Activated CD4-positive, alpha-beta T cell treated with anti-CD3 and anti-CD28 coated beads for 1 hour (primary cell): ENCODE data around the gene IPO9.
"Not testable (repeated sequence)": the region's sequence is repeated elsewhere in the genome, so short reads cannot be mapped to it uniquely, and the experiment has no call there.

Source experiments
- DNase-seq: peaks from one replicate; pipeline ENCODE4 v3.0.0-alpha.2; 2020

IPO9 gene

DNA sequence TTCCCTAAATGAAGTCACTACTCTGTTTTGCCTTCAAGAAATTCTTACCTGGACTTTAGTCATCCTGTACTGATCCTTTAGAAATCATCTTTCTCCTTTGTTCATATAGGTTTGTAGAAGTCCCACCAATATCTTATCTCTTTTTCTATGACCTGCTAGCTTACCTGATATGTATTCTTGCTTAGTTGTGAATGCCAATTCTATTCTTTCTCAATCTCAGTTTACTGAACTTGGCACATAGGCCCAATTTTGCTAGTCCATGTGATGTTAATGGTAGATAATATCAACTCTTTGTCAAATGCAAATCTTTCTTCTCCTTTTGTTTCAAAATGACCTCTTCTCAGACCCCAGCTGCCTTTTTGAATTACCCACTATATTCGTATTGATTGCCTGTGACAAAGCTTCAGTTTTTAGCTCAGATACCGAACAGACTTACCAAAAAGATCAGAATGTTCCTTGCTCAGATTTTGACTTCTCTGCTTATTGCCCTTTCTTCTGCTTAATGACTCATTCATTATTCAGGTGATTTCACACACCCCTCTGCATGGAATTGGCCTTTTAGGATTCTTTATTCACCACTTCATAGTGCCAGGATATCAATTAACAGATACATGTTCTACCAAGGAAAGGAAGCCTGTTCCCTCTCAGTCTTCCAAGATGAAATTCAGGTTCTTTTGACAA is 20.6 kb downstream of the IPO9 start:
- DNase-seq: no peak

- no peak for DNase-seq
These were observed 21.1 kb downstream of the IPO9 start for GRCh38 chr1:201850053-201850397.

DNA sequence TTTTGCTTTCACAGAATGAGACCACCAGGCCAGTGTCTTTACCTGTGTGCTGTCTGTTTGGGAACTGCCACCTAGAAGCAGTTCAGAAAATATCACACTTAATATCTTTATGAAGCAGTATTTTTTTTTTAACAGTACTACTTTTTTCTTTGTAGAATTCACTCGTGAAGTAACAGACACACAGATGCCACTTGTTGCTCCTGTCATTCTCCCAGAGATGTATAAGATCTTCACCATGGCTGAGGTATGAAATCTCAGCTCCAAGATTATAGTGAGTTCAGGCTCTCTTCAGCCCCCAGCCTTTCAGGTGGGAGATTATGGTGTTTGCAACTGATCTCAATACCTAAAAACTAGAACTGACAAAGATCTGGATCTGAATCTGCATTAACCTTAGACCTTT is 23.0 kb downstream of the IPO9 start:
- DNase-seq: no peak

- not testable (repeated sequence) for DNase-seq
These were observed 27.8 kb downstream of the IPO9 start for GRCh38 chr1:201856722-201857121.

- no peak for DNase-seq
These were observed 30.5 kb downstream of the IPO9 start for GRCh38 chr1:201859424-201859823.

GRCh38 chr1:201861448-201861847 is 32.5 kb downstream of the IPO9 start:
- DNase-seq: no peak

DNA sequence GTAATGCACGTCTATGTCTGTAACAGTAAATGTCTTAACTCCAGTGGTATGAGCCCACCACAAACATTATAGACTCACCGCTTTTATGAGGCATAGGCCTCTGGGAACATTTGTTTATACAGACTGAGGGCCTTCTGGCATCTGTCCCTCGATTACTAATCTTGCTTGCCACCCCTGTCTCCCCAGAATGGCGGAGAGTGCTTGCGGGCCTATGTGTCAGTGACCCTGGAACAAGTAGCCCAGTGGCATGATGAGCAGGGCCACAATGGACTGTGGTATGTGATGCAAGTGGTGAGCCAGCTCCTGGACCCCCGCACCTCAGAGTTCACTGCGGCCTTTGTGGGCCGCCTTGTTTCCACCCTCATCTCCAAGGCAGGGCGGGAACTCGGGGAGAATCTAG is 41.4 kb downstream of the IPO9 start:
- no peak for DNase-seq

GRCh38 chr1:201874672-201875071 is 45.7 kb downstream of the IPO9 start:
- DNase-seq: no peak

- no peak for DNase-seq
These were observed 47.3 kb downstream of the IPO9 start for GRCh38 chr1:201876148-201876818.

DNA sequence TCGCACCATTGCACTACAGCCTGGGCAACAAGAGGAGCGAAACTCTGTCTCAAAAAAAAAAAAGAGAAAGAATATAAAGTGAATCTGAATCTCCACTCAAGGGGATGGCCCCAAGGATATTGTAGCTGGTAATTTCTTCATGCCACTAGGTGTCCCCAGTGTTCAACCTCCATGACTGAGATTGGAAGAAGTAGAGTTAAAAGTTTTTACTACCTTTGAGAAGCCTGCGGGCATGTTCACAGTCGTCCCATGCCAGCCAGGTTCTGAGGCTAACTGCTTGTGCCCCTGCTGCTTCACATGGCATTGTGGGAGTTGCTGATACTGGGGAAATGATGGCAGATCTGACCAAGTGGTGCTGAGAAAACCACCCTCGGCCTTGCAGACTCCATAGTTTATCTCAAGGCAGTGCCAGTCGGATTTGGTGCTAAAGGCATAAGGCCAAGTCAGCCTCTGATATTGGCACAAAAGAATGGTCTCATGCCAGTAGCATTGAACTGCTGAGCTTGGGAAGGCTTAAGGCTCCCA is 49.0 kb downstream of the IPO9 start:
- DNase-seq: no peak

GRCh38 chr1:201880928-201881571 is 52.1 kb downstream of the IPO9 start:
- no peak for DNase-seq

DNA sequence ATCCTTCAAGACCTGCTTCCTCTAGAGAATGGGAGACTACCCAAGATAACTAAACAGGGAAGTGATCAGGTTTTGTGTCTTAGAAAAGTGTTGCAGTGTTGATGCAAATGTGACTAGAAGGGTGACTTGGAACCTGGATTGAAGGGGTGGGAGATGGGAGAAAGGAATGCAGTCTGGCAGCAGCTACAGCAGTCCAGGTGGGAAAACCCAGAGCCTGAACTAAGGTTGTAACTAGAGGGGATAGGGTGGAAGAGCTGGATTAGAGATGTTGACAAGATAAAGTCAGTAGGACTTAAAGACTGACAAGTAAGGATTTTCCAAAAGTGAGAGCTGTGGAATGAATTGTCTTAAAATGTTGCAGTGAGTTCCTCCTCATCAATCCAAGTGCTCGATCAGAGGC is 52.7 kb downstream of the IPO9 start:
- DNase-seq: no peak

- DNase-seq: no peak
These were observed 53.7 kb downstream of the IPO9 start for GRCh38 chr1:201882665-201883132.

DNA sequence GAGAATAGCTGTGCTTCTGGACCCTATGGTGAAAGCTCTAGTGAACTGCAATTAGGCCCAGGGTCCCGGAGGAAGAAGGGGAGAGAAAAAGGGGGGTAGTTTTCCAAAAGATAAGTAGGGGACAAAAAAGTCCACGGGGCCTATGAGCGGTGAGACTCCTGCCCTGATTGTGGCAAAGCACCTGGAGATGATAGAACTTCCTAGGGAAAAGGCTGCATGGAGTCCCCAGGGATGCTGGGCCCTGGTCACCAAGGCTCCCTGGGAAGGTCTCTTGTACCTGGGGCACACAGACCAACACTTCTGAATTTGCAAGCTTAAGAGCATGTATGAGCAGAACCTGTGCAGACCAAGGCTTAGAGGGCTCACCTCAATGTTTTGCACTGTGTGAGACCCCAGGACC is 54.3 kb downstream of the IPO9 start:
- DNase-seq: no peak

DNA sequence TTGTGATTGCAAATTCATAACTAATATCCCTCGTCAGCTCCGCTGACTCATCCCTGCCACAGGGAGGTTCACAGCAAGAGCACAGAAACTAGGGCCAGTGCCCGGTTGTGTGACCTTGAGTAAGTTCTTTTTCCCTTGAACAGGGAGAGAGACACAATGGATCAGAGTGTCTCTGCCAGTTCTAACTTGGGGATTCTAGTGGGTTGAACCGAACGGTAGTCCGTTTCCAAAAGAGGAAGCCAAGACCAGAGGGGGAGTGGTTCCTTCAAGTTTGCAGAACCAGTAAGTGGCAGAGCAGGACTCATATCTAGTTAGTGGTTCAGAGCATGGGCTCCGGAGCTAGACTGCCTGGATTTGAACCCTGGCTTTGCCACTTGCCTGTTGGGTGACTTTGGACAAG is 54.8 kb downstream of the IPO9 start:
- DNase-seq: no peak

- DNase-seq: no peak
These were observed 55.5 kb downstream of the IPO9 start for GRCh38 chr1:201884425-201884824.

GRCh38 chr1:201885531-201886075 is 56.6 kb downstream of the IPO9 start:
- no peak for DNase-seq

DNA sequence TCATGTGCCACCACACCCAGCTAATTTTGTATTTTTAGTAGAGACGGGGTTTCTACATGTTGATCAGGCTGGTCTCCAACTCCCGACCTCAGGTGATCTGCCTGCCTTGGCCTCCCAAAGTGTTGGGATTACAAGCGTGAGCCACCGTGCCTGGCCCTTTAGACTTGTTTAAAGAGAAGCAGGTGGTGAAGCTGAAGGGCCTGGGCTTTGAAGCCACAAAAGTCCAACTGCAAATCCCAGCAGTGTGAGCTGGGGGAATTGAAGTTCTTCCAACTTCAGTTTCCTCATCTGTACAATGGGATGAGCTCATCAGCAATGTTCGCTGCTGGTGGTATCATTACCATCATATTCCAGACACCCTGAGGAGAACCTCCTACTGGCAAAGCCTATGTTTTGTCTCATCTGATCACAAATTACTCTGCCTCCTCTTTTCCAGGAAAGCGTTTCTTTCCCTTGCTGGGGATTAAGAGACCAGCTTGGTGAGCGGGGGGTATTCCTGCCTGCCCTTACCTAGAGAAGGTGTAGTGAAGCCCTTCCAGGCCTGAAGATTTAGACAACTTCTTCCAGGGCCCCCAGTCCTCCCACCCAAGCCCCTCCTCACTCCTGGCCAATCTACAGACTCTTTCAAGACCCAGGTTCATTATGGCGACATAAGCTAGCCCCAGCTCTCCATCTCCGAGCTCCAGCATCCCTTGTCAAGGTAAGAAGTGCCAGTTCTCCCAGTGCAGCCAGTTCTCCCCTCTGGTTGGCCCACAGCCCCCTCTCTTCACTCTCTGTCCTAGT is 57.3 kb downstream of the IPO9 start:
- no peak for DNase-seq

- no peak for DNase-seq
These were observed 58.3 kb downstream of the IPO9 start for GRCh38 chr1:201887116-201887866.

DNA sequence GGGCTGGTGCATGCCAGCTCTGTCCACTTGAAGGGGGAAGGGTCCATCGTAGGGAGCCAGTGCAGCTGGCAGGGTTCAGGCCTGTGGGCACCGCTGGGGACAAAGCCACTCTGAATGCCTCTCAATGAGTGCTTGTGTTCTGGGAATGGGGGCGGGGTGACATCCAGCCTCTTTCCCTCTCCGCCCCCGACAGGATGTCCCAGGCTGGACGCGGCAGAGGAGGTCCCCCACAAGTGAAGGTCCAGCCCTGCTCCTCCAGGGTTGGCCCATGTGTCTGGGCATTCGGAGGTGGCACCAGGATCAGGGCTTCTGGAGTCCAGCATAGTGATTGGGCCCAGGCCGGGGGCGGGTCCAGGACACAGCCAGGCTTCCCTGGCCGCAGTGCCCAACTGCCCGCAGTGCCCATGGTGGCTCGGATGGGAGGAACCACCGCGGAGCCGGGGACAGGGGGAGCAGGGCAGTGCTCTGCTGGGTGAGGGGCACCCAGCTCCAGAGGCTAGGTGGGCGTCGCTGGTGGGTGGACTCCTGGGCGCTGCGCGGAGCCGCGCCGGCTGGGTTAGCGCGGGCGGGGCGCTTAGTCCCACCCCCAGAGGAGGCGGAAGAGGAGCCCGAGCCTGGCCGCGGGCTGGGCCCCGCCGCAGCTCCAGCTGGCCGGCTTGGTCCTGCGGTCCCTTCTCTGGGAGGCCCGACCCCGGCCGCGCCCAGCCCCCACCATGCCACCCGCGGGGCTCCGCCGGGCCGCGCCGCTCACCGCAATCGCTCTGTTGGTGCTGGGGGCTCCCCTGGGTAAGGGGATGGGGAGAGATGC is 59.5 kb downstream of the IPO9 start, which contains the start of gene SHISA4:
Gene SHISA4, plus strand, starts transcription at position 617 of the 808 bp plus-strand sequence. Its CDS starts 97 bp downstream, at position 714.
- no peak for DNase-seq
